HepG2 (cell line): ENCODE data around the gene CAPZA2. TPM values are rescaled to one million over a fixed set of nuclear protein-coding genes. Genes with fewer than 3 reads are reported as not detected.

ENCODE experiments used
- ARID2 ChIP-seq: sonication (generic); formaldehyde crosslinking; IDR thresholded peaks from 2 replicates; pipeline ENCODE4 v1.8.1; 2022; ENCODE audit warnings: mild to moderate bottlenecking, missing genetic modification reagents, borderline replicate concordance
- ATF1 ChIP-seq: IDR thresholded peaks from 2 replicates; pipeline ENCODE4 v1.6.1; 2016; ENCODE audit warnings: mild to moderate bottlenecking, control low read depth
- HDAC1 ChIP-seq: sonication (generic); formaldehyde crosslinking; IDR thresholded peaks from 2 replicates; pipeline ENCODE4 v1.5.1; 2020; ENCODE audit warnings: mild to moderate bottlenecking, missing genetic modification reagents
- KAT8 ChIP-seq: IDR thresholded peaks from 2 replicates; pipeline ENCODE4 v1.6.1; 2016; ENCODE audit warnings: missing genetic modification reagents, missing compliant biosample characterization
- KLF16 ChIP-seq, 2 experiments: sonication (generic) in 1 of 2; formaldehyde crosslinking in 1 of 2; IDR thresholded peaks; 2 replicates each; pipeline versions ENCODE4 v1.6.1 to v1.8.0; 2016 to 2023; ENCODE audit warnings: missing genetic modification reagents in 2 of 2, missing compliant biosample characterization in 1 of 2
- MXD4 ChIP-seq: IDR thresholded peaks from 2 replicates; pipeline ENCODE4 v1.6.1; 2016; ENCODE audit warnings: mild to moderate bottlenecking, missing biosample characterization, missing genetic modification reagents
- NAIF1 ChIP-seq: sonication (generic); formaldehyde crosslinking; IDR thresholded peaks from 2 replicates; pipeline ENCODE4 v1.5.0; 2020; ENCODE audit warnings: mild to moderate bottlenecking, missing genetic modification reagents, borderline replicate concordance
- NFIC ChIP-seq: IDR thresholded peaks from 2 replicates; pipeline ENCODE4 v1.6.1; 2012; ENCODE audit warnings: mild to moderate bottlenecking, low read length, inconsistent platforms
- NR2C2 ChIP-seq: sonication (generic); formaldehyde crosslinking; IDR thresholded peaks from 2 replicates; pipeline ENCODE4 v1.4.0; 2020; ENCODE audit warnings: missing genetic modification reagents, mild to moderate bottlenecking, moderate library complexity, borderline replicate concordance
- SRSF4 ChIP-seq: fragments of 200-400 bp; formaldehyde crosslinking; IDR thresholded peaks from one replicate; pipeline ENCODE4 v1.6.1; 2018; ENCODE audit warnings: mild to moderate bottlenecking, low read depth, low read length, moderate library complexity; ENCODE audit not compliant: poor library complexity, severe bottlenecking
- ZFX ChIP-seq: sonication (generic); formaldehyde crosslinking; IDR thresholded peaks from 2 replicates; pipeline ENCODE4 v1.4.0; 2020; ENCODE audit warnings: mild to moderate bottlenecking, low read depth, missing genetic modification reagents, moderate library complexity
- ZNF572 ChIP-seq: sonication (generic); formaldehyde crosslinking; IDR thresholded peaks from 2 replicates; pipeline ENCODE4 v1.5.1; 2020; ENCODE audit warnings: mild to moderate bottlenecking, missing genetic modification reagents
- ZNF703 ChIP-seq: sonication (generic); formaldehyde crosslinking; IDR thresholded peaks from 2 replicates; pipeline ENCODE4 v1.5.1; 2020; ENCODE audit warnings: missing genetic modification reagents, mild to moderate bottlenecking, moderate library complexity, borderline replicate concordance
- ZNF772 ChIP-seq: sonication (generic); formaldehyde crosslinking; IDR thresholded peaks from 2 replicates; pipeline ENCODE4 v1.5.0; 2020; ENCODE audit warnings: mild to moderate bottlenecking, missing genetic modification reagents
- ZSCAN29 ChIP-seq: sonication (generic); formaldehyde crosslinking; conservative IDR thresholded peaks from 2 replicates; pipeline ENCODE4 v1.4.0; 2020; ENCODE audit warnings: mild to moderate bottlenecking, missing genetic modification reagents
- polyA plus RNA-seq, 8 experiments: library from polyadenylated mRNA; depleted of rRNA in 3 of 8; stranded (reverse) in 7 of 8; unstranded in 1 of 8; fragments of >200 nt; fragmentation: Illumina TruSeq in 4 of 8; extraction: Trizol in 4 of 8; gene quantifications; 2 replicates each; pipeline versions ENCODE4 v1.2.1 to v1.2.3, GENCODE V29; 2011 to 2016; ENCODE audit warnings: low read depth in 4 of 8, missing spikeins in 1 of 8, mixed read lengths in 1 of 8; ENCODE audit not compliant: insufficient read depth in 1 of 8
- total RNA-seq, 5 experiments: library from RNA; depleted of rRNA; stranded (reverse); fragments of >200 nt; fragmentation: Illumina TruSeq; extraction: Trizol; gene quantifications; 2 replicates each; pipeline ENCODE4 v1.2.3, GENCODE V29; 2016; ENCODE audit warnings: low read depth in 1 of 5
- TF ChIP-seq, protein P1 (sequence below): IDR thresholded peaks from 2 replicates; pipeline ENCODE4 v1.6.1; 2012; ENCODE audit warnings: inconsistent platforms
- TF ChIP-seq, protein P2 (sequence below): sonication (generic); formaldehyde crosslinking; IDR thresholded peaks from 2 replicates; pipeline ENCODE4 v1.5.1; 2020; ENCODE audit warnings: mild to moderate bottlenecking, moderate library complexity, missing genetic modification reagents
- TF ChIP-seq, protein P3 (sequence below): sonication (generic); formaldehyde crosslinking; IDR thresholded peaks from 2 replicates; pipeline ENCODE4 v1.8.0; 2023; ENCODE audit warnings: mild to moderate bottlenecking, missing genetic modification reagents
- TF ChIP-seq, protein P4 (sequence below), 2 experiments: sonication (generic) in 1 of 2; formaldehyde crosslinking in 1 of 2; IDR thresholded peaks; 2 replicates each; pipeline versions ENCODE4 v1.4.0 to v1.6.1; 2018 to 2020; ENCODE audit warnings: missing genetic modification reagents in 2 of 2, borderline replicate concordance in 1 of 2, low read depth in 1 of 2, mild to moderate bottlenecking in 1 of 2, missing biosample characterization in 1 of 2
- TF ChIP-seq, protein P5 (sequence below): sonication (generic); formaldehyde crosslinking; conservative IDR thresholded peaks from 2 replicates; pipeline ENCODE4 v1.8.1; 2023; ENCODE audit warnings: missing genetic modification reagents
- TF ChIP-seq, protein P6 (sequence below): sonication (generic); formaldehyde crosslinking; IDR thresholded peaks from 2 replicates; pipeline ENCODE4 v1.4.0; 2020; ENCODE audit warnings: missing genetic modification reagents

Gene CAPZA2
- total and polyA plus RNA-seq, 2 of the 13 experiments (the other 11 are each of a cell fraction or from before 2014, with no cell fraction given), result 38.4 to 199 TPM

DNA sequence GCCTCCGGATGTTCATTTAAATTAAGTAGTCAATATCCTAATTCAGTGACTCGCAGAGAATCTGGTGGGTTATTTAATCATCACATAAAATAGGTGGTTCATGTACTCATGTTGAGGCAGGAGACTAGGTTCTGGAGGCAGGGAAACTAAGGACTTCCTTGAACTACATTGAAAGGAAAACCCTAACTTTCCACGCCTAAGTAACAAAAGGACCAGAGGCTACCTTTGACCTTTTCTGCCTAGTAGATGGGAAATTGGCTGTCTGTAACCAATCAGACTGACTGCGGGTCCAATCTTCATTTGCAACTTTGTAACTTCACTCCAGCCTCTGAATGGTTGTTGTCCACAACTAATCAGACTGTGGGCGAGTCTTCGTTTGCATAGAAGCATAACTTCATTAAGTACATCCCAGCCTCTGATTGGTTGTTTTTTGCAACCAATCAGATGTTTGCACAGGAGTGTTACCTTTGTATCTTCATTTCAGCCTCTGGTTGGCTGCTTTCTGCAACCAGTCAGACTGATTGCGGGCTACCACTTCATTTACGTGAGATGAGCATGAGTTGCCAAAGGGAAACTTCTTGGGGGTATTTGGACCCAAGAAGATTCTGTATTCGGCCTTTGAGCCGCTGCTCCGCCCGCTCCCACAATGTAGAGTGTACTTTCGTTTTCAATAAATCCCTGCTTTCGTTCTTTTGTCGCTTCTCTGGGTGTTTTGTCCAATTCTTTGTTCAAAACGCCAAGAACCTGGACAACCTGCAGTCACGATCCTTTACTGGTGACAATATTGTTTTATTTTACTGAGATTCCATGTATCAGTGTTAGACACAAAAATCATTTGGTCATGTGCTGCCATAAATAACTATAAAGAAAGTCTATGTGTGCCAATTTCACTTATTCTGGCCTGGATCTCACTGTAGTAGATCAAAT is 89.2 kb downstream of the CAPZA2 start (continued):
- TF ChIP-seq HDAC1 (CRISPR knock-in tag) (peak; percentile 22; the same call in 1 of the 2 replicates), SRSF4 (no peak), NFIC (no peak), MXD4 (no peak), ATF1 (CRISPR knock-in tag) (0 out of 2 replicates have a peak, but pooled peaks have one; percentile 19), ZNF772 (peak; percentile 25; the same call in 1 of the 2 replicates), ZNF572 (CRISPR knock-in tag) (no peak), KAT8 (CRISPR knock-in tag) (0 out of 2 replicates have a peak, but pooled peaks have one; percentile 11), ZSCAN29 (CRISPR knock-in tag) (0 out of 2 replicates have a peak, but pooled peaks have one; percentile 47), KLF16 (CRISPR knock-in tag; IDR thresholded peaks at IDR 0.05) (0 out of 4 replicates have a peak, but pooled peaks of 1 of the 2 experiments have one; percentile 17), NAIF1 (CRISPR knock-in tag) (peak; percentile 13; the same call in 1 of the 2 replicates), NR2C2 (CRISPR knock-in tag) (peak; percentile 79; the same call in 1 of the 2 replicates), ZNF703 (CRISPR knock-in tag) (no peak), ZFX (CRISPR knock-in tag) (peak; percentile 41; the same call in 1 of the 2 replicates), ARID2 (CRISPR knock-in tag) (no peak)
- TF ChIP-seq, protein P1, sequence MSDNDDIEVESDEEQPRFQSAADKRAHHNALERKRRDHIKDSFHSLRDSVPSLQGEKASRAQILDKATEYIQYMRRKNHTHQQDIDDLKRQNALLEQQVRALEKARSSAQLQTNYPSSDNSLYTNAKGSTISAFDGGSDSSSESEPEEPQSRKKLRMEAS, result peak; percentile 33; the same call in 1 of the 2 replicates
- TF ChIP-seq, protein P2, sequence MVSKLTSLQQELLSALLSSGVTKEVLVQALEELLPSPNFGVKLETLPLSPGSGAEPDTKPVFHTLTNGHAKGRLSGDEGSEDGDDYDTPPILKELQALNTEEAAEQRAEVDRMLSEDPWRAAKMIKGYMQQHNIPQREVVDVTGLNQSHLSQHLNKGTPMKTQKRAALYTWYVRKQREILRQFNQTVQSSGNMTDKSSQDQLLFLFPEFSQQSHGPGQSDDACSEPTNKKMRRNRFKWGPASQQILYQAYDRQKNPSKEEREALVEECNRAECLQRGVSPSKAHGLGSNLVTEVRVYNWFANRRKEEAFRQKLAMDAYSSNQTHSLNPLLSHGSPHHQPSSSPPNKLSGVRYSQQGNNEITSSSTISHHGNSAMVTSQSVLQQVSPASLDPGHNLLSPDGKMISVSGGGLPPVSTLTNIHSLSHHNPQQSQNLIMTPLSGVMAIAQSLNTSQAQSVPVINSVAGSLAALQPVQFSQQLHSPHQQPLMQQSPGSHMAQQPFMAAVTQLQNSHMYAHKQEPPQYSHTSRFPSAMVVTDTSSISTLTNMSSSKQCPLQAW, result 0 out of 2 replicates have a peak, but pooled peaks have one; percentile 20
- TF ChIP-seq, protein P3, sequence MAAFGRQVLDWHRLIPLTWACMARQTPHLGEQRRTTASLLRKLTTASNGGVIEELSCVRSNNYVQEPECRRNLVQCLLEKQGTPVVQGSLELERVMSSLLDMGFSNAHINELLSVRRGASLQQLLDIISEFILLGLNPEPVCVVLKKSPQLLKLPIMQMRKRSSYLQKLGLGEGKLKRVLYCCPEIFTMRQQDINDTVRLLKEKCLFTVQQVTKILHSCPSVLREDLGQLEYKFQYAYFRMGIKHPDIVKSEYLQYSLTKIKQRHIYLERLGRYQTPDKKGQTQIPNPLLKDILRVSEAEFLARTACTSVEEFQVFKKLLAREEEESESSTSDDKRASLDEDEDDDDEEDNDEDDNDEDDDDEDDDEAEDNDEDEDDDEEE (CRISPR knock-in tag), result 0 out of 2 replicates have a peak, but pooled peaks have one; percentile 58
- TF ChIP-seq, protein P4, sequence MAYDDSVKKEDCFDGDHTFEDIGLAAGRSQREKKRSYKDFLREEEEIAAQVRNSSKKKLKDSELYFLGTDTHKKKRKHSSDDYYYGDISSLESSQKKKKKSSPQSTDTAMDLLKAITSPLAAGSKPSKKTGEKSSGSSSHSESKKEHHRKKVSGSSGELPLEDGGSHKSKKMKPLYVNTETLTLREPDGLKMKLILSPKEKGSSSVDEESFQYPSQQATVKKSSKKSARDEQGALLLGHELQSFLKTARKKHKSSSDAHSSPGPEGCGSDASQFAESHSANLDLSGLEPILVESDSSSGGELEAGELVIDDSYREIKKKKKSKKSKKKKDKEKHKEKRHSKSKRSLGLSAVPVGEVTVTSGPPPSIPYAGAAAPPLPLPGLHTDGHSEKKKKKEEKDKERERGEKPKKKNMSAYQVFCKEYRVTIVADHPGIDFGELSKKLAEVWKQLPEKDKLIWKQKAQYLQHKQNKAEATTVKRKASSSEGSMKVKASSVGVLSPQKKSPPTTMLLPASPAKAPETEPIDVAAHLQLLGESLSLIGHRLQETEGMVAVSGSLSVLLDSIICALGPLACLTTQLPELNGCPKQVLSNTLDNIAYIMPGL (CRISPR knock-in tag; IDR thresholded peaks at IDR 0.05; ENCODE audit: borderline replicate concordance in 1 of 2, low read depth in 1 of 2), result 0 out of 4 replicates have a peak, but pooled peaks of 1 of the 2 experiments have one; percentile 26
- TF ChIP-seq, protein P5, sequence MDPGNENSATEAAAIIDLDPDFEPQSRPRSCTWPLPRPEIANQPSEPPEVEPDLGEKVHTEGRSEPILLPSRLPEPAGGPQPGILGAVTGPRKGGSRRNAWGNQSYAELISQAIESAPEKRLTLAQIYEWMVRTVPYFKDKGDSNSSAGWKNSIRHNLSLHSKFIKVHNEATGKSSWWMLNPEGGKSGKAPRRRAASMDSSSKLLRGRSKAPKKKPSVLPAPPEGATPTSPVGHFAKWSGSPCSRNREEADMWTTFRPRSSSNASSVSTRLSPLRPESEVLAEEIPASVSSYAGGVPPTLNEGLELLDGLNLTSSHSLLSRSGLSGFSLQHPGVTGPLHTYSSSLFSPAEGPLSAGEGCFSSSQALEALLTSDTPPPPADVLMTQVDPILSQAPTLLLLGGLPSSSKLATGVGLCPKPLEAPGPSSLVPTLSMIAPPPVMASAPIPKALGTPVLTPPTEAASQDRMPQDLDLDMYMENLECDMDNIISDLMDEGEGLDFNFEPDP (CRISPR knock-in tag), result no peak
- TF ChIP-seq, protein P6, sequence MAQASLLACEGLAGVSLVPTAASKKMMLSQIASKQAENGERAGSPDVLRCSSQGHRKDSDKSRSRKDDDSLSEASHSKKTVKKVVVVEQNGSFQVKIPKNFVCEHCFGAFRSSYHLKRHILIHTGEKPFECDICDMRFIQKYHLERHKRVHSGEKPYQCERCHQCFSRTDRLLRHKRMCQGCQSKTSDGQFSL (CRISPR knock-in tag), result no peak
